NCI-H446 (cell line): ENCODE measurements around the gene SHC2.
"Not testable (repeated sequence)": the region's sequence is repeated elsewhere in the genome, so short reads cannot be mapped to it uniquely, and the experiment has no call there.

Experiments
- DNase-seq, 2 experiments: peaks; one replicate each; lab custom pipeline; 2025; lab: John Stamatoyannopoulos, UW

SHC2 gene

GRCh38 chr19:491146-491741, 30.4 kb upstream of the SHC2 start:
- DNase-seq, result no peak

GRCh38 chr19:489418-490196, 28.8 kb upstream of the SHC2 start:
- no peak for DNase-seq

- DNase-seq, result peak; percentile 86 to 96
Observed at GRCh38 chr19:488505-489417, 27.9 kb upstream of the SHC2 start.

GRCh38 chr19:485583-486236, 24.9 kb upstream of the SHC2 start:
- DNase-seq, result no peak

- no peak for DNase-seq
Observed at GRCh38 chr19:485077-485476, 24.2 kb upstream of the SHC2 start.

- no peak for DNase-seq
Observed at GRCh38 chr19:484494-484893, 23.7 kb upstream of the SHC2 start.

- no peak for DNase-seq
Observed at GRCh38 chr19:483332-484072, 22.7 kb upstream of the SHC2 start.

- DNase-seq, result no peak
Observed at GRCh38 chr19:482186-483041, 21.6 kb upstream of the SHC2 start.

- not testable (repeated sequence) for DNase-seq
Observed at GRCh38 chr19:481100-481499, 20.3 kb upstream of the SHC2 start.

GRCh38 chr19:480016-480855, 19.4 kb upstream of the SHC2 start:
- DNase-seq, result no peak

- DNase-seq, result no peak
Observed at GRCh38 chr19:478976-479375, 18.1 kb upstream of the SHC2 start.

GRCh38 chr19:478236-478903, 17.5 kb upstream of the SHC2 start:
- no peak for DNase-seq

- no peak for DNase-seq
Observed at GRCh38 chr19:475360-475759, 14.5 kb upstream of the SHC2 start.

GRCh38 chr19:474126-475078, 13.6 kb upstream of the SHC2 start:
- DNase-seq, result no peak

- DNase-seq, result no peak
Observed at GRCh38 chr19:472005-472858, 11.4 kb upstream of the SHC2 start.

GRCh38 chr19:470701-471100, 9.9 kb upstream of the SHC2 start:
- DNase-seq, result no peak

- no peak for DNase-seq
Observed at GRCh38 chr19:469833-470232, 9.0 kb upstream of the SHC2 start.
